GM12875 (cell line): ENCODE measurements around the gene CEACAM18.
"Not testable (repeated sequence)": the region's sequence is repeated elsewhere in the genome, so short reads cannot be mapped to it uniquely, and the experiment has no call there.

Experiments
- H3K4me3 ChIP-seq: one replicate; pipeline ENCODE4 v1.5.1; 2011; ENCODE audit warnings: low read depth, low read length, control low read depth
- TF ChIP-seq, protein P1 (sequence below): IDR thresholded peaks from 2 replicates; pipeline ENCODE4 v1.5.1; 2011; ENCODE audit warnings: low read depth, mild to moderate bottlenecking, control low read depth, inconsistent platforms, low read length, moderate library complexity, borderline replicate concordance; ENCODE audit not compliant: insufficient read depth

The CEACAM18 gene

DNA sequence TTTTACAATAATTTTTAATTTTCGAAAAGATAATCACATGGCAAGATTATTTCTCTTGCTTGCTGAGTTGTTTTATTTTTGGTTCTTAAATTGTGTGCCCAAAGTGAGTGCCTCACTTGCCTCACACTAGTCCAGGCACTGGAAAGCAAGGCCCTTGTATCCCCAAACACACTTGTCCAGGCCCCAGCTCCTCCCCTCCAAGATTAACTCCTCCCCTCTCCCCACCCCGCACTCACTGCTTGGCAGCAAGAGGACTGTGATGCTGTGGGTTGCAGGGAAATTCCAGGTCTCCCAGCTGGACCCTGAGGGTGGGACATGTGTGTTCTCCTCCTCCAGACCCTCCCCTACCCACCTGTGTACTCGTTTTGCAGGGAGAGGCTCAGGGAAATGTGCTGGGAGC lies 19.3 kb downstream of the CEACAM18 start:
- no peak overlapping the region for H3K4me3 ChIP-seq
- TF ChIP-seq, protein P1, sequence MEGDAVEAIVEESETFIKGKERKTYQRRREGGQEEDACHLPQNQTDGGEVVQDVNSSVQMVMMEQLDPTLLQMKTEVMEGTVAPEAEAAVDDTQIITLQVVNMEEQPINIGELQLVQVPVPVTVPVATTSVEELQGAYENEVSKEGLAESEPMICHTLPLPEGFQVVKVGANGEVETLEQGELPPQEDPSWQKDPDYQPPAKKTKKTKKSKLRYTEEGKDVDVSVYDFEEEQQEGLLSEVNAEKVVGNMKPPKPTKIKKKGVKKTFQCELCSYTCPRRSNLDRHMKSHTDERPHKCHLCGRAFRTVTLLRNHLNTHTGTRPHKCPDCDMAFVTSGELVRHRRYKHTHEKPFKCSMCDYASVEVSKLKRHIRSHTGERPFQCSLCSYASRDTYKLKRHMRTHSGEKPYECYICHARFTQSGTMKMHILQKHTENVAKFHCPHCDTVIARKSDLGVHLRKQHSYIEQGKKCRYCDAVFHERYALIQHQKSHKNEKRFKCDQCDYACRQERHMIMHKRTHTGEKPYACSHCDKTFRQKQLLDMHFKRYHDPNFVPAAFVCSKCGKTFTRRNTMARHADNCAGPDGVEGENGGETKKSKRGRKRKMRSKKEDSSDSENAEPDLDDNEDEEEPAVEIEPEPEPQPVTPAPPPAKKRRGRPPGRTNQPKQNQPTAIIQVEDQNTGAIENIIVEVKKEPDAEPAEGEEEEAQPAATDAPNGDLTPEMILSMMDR, result no peak

DNA sequence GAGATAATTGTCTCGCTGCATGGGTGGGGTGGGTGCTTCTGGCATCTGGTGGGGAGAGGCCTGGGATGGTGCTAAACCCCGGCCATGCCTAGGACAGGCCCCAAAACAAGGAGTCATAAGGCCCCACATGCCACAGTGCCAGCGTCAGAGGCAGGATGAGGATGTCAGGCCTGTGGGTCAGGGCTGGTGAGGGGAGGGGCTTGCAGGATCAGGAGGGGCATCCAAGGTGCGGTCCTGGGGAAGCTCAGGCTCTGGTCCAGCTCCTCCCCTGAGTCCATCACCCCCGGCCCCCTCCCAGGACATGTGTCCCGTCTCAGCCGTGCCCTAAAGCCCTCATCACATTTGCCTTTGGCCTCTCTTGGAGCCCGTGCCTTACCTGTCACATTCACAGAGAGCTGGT lies 22.6 kb downstream of the CEACAM18 start:
- not testable (repeated sequence) for H3K4me3 ChIP-seq

DNA sequence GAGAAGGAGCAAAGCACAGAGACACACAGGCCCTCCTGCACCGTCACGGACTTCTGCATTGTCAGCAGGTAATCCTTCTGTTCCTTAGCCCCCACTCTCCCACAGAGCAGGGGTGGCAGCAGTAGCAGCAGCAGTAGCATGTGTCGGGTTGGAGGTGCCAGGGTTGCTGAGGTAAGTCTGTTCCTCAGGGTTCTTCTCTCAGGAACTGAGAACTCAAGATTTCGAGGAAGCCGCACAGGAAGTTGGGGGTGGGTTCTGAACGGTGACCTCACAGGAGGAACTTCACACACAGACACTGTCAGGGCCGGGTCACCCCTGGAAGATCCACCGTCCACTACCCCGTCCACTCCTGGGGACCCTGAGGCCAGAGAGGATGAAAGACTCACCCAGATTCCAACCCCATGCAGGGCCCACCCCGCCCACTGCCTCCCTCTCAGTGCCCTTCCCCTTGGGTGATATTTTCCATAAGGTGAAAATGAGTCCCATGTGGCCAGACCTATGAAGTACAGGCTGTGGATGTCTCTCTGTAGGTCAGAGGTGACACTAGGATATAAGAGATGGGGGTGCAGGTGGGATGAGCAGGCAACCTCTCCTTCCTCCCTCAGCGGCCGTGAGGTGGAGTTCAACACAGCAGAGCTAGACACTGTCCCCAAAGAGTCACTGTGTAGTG lies 23.4 kb downstream of the CEACAM18 start, which contains the start of gene SIGLEC12:
SIGLEC12 (minus strand) TSS at position 207 of the 670 bp plus-strand sequence; CDS start at position 140, 67 bp downstream.
- H3K4me3 ChIP-seq, result no peak within 1 kb of the TSS
- TF ChIP-seq, protein P1, result no peak

DNA sequence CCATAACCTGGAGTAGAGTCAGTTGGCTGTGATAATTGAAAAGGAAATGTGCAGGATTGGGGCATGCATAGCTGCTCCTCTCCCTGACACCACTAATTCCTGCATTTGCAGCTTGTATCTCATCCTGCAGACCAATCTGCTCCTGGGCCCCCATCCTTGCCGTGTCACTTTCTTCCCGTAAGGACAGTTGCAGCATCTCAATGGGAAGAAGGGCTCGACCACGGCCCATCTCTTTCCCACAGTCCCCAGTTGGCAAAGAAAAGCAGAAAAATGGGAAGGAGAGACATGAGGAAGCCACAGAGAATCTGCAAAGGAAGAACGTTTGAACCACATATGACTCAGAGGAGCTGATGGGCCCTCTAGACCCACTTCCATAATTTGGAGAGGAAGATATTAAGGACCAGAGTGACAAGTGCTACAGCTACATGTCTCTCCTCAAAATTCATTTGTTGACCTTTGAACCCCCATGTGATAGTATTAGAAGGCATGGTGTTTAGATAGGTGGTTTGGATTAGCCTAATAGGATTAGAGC lies 25.0 kb downstream of the CEACAM18 start:
- TF ChIP-seq, protein P1, result no peak
- no peak overlapping the region for H3K4me3 ChIP-seq

DNA sequence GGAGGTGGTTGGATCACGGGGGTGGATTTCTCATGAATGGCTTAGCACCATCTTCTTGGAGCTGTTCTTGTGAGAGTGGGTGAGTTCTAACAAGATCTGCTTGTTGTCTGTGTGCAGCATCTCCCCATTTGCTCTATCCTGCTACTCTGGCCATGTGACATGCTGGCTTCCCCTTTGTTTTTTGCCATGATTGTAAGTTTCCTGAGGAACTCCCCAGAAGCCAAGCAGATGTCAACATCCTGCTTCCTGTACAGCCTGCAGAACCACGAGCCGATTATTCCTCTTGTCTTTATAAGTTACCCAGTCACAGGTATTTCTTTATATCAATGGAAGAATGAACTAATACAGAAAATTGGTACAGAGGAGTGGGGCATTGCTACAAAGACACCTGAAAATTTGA lies 25.6 kb downstream of the CEACAM18 start:
- TF ChIP-seq, protein P1, result no peak
- H3K4me3 ChIP-seq, result no peak overlapping the region

DNA sequence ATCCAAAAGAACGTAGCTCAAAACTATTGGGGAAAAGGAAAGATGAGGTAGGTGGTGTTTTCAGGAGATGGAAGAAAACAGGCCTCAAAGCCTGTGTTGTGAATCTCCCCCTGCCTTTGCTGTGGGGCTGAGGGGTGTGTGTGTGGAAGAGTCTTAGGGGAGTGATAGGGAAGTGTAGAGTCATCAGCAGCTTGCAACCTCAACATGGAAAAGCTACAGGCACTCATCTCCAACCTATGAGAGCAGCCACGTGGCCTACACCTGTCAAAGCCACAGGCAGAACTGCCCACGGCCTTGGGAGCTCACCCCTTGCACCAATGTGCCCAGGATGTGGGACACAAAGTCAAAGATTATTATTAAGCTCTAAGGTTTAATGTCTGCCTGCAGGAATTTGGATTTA lies 27.6 kb downstream of the CEACAM18 start:
- TF ChIP-seq, protein P1, result no peak
- H3K4me3 ChIP-seq, result no peak overlapping the region

DNA sequence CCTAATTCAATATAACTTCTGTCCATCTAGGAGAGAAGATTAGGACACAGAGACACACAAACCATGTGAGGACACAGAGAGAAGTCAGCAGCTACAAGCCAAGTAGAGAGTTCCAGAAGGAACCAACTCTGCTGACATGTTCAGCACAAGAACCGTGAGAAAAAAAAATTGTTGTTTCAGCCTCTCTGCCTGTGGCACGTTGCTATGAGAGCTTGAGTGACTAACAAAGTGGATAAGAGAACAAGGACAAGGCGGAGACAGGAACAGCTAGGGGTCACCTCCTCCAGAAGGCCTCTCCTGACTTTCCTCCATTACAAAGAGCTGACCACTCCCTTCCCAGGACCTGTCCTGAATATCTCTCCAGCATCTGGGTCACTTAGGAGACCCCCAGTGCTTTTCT lies 28.9 kb downstream of the CEACAM18 start:
- no peak overlapping the region for H3K4me3 ChIP-seq
- TF ChIP-seq, protein P1, result no peak
